Stimulated activated CD4-positive, alpha-beta T cell treated with anti-CD3 and anti-CD28 coated beads, TNF-alpha, amount 100 ng/mL, for 4 hours (primary cell): ENCODE data around the gene RAPGEF4.

Experiments used
- DNase-seq, 3 experiments: peaks; one replicate each; pipeline ENCODE4 v3.0.0-alpha.2; 2020; ENCODE audit warnings: low read depth in 3 of 3

RAPGEF4 gene

GRCh38 chr2:173059971-173060461 is 324.4 kb downstream of the RAPGEF4 start:
- no peak for DNase-seq

GRCh38 chr2:173062801-173063200 is 327.2 kb downstream of the RAPGEF4 start:
- DNase-seq: no peak

- DNase-seq: no peak
Observed at GRCh38 chr2:173064151-173064805, 328.6 kb downstream of the RAPGEF4 start.

- no peak for DNase-seq
Observed at GRCh38 chr2:173066887-173067676, 331.4 kb downstream of the RAPGEF4 start.

- no peak for DNase-seq
Observed at GRCh38 chr2:173075056-173075780, 339.6 kb downstream of the RAPGEF4 start.

GRCh38 chr2:173075781-173076580 is 340.3 kb downstream of the RAPGEF4 start, which contains the start of gene MAP3K20:
TSS of gene MAP3K20 (plus strand) at chr2:173075846. CDS start at chr2:173091032, 15,186 bp downstream.
- peak; percentile 5 to 15 (median 14) for DNase-seq

- no peak for DNase-seq
Observed at GRCh38 chr2:173076581-173077345, 341.1 kb downstream of the RAPGEF4 start.

GRCh38 chr2:173077506-173078177 is 342.0 kb downstream of the RAPGEF4 start:
- DNase-seq: no peak

- no peak for DNase-seq
Observed at GRCh38 chr2:173079141-173079540, 343.5 kb downstream of the RAPGEF4 start.

- no peak for DNase-seq
Observed at GRCh38 chr2:173079973-173080860, 344.6 kb downstream of the RAPGEF4 start.

GRCh38 chr2:173086518-173087213 is 351.0 kb downstream of the RAPGEF4 start:
- no peak for DNase-seq

GRCh38 chr2:173087214-173087581 is 351.6 kb downstream of the RAPGEF4 start:
- DNase-seq: no peak

GRCh38 chr2:173087793-173088496 is 352.3 kb downstream of the RAPGEF4 start:
- DNase-seq: no peak

GRCh38 chr2:173090276-173090877 is 354.7 kb downstream of the RAPGEF4 start:
- no peak for DNase-seq

- no peak for DNase-seq
Observed at GRCh38 chr2:173090973-173091660, 355.5 kb downstream of the RAPGEF4 start.

GRCh38 chr2:173091910-173092309 is 356.3 kb downstream of the RAPGEF4 start:
- DNase-seq: no peak
